ENCODE results near the gene SEL1L2. TPM values are rescaled to one million over a fixed set of nuclear protein-coding genes. Genes with fewer than 3 reads are reported as not detected.

Gene SEL1L2
- total RNA-seq, 2 donors from 2014 or later = not detected

- Mint-ChIP-seq H3K9me3 (no peaks in the 10 kb centered on the region), H3K27ac (no peak overlapping the region), H3K27me3 (ENCODE audit: insufficient read depth) (peaks cover 74% of the 10 kb centered on the region), H3K4me1 (peaks cover 14% of the 10 kb centered on the region), H3K4me3 (no peak overlapping the region), H3K36me3 (ENCODE audit: low read depth) (no peaks in the 10 kb centered on the region)
- Histone ChIP-seq H3K4me3 (ENCODE audit: low read length) (no peak overlapping the region), H3K9me3 (ENCODE audit: control insufficient read depth, low read length) (no peaks in the 10 kb centered on the region), H3K4me1 (ENCODE audit: control insufficient read depth, insufficient read depth, low read length) (no peaks in the 10 kb centered on the region), H3K27me3 (ENCODE audit: control insufficient read depth, insufficient read depth, low read length, poor library complexity, severe bottlenecking) (peaks cover 87% of the 10 kb centered on the region), H3K36me3 (ENCODE audit: control insufficient read depth, insufficient read depth, low read length) (no peaks in the 10 kb centered on the region), H3K27ac (ENCODE audit: low read depth, low read length) (no peak overlapping the region), H3K9ac (ENCODE audit: extremely low read depth, low read length, poor library complexity, severe bottlenecking) (no peak overlapping the region)
- 88 to 92% methylated on average over 1 to 3 of the region's 3 CpGs for WGBS, 2 experiments (ENCODE audit: insufficient coverage in 1 of 2, insufficient read length in 1 of 2)
- DNase-seq = no peak
- no peak for TF ChIP-seq CTCF (conservative IDR thresholded peaks at IDR 0.05)
These were observed 133.1 kb downstream of the SEL1L2 start for GRCh38 chr20:13857304-13857703.

GRCh38 chr20:13856354-13856753 lies 134.1 kb downstream of the SEL1L2 start:
- no peaks in the 10 kb centered on the region for H3K9me3 Mint-ChIP-seq
- no peak for TF ChIP-seq CTCF (conservative IDR thresholded peaks at IDR 0.05)
- H3K27ac Mint-ChIP-seq = no peak overlapping the region
- H3K36me3 Mint-ChIP-seq (ENCODE audit: low read depth) = no peaks in the 10 kb centered on the region
- Histone ChIP-seq H3K9me3 (ENCODE audit: control insufficient read depth, low read length) (no peaks in the 10 kb centered on the region), H3K4me3 (ENCODE audit: low read length) (no peak overlapping the region), H3K9ac (ENCODE audit: extremely low read depth, low read length, poor library complexity, severe bottlenecking) (no peak overlapping the region), H3K27ac (ENCODE audit: low read depth, low read length) (no peak overlapping the region), H3K4me1 (ENCODE audit: control insufficient read depth, insufficient read depth, low read length) (no peaks in the 10 kb centered on the region), H3K36me3 (ENCODE audit: control insufficient read depth, insufficient read depth, low read length) (no peaks in the 10 kb centered on the region), H3K27me3 (ENCODE audit: control insufficient read depth, insufficient read depth, low read length, poor library complexity, severe bottlenecking) (peaks cover 92% of the 10 kb centered on the region)
- no peak overlapping the region for H3K4me3 Mint-ChIP-seq
- H3K27me3 Mint-ChIP-seq (ENCODE audit: insufficient read depth) = peaks cover 80% of the 10 kb centered on the region
- H3K4me1 Mint-ChIP-seq = peaks cover 22% of the 10 kb centered on the region
- DNase-seq = no peak
- WGBS, 2 experiments (ENCODE audit: insufficient coverage in 1 of 2, insufficient read length in 1 of 2) = 83 to 100% methylated on average over 2 to 3 of the region's 4 CpGs

- no peak overlapping the region for H3K27ac Mint-ChIP-seq
- H3K36me3 ChIP-seq (ENCODE audit: control insufficient read depth, insufficient read depth, low read length) = no peaks in the 10 kb centered on the region
- no peak overlapping the region for H3K9ac ChIP-seq (ENCODE audit: extremely low read depth, low read length, poor library complexity, severe bottlenecking)
- H3K27ac ChIP-seq (ENCODE audit: low read depth, low read length) = no peak overlapping the region
- peaks cover 95% of the 10 kb centered on the region for H3K27me3 ChIP-seq (ENCODE audit: control insufficient read depth, insufficient read depth, low read length, poor library complexity, severe bottlenecking)
- DNase-seq = no peak
- no peaks in the 10 kb centered on the region for H3K4me1 ChIP-seq (ENCODE audit: control insufficient read depth, insufficient read depth, low read length)
- no peaks in the 10 kb centered on the region for H3K36me3 Mint-ChIP-seq (ENCODE audit: low read depth)
- TF ChIP-seq CTCF (conservative IDR thresholded peaks at IDR 0.05) = no peak
- H3K27me3 Mint-ChIP-seq (ENCODE audit: insufficient read depth) = peaks cover 78% of the 10 kb centered on the region
- H3K9me3 Mint-ChIP-seq = no peaks in the 10 kb centered on the region
- no peak overlapping the region for H3K4me3 Mint-ChIP-seq
- WGBS, 2 experiments (ENCODE audit: insufficient coverage in 1 of 2, insufficient read length in 1 of 2) = 95 to 100% methylated on average over 3 to 4 of the region's 4 CpGs
- H3K4me1 Mint-ChIP-seq = peaks cover 24% of the 10 kb centered on the region
- H3K4me3 ChIP-seq (ENCODE audit: low read length) = no peak overlapping the region
- H3K9me3 ChIP-seq (ENCODE audit: control insufficient read depth, low read length) = no peaks in the 10 kb centered on the region
These were observed 134.8 kb downstream of the SEL1L2 start for GRCh38 chr20:13855613-13856012.
